Upper lobe of right lung (tissue), 1 donor: ENCODE results near the gene C18orf63. TPM values are rescaled to one million over a fixed set of nuclear protein-coding genes. Genes with fewer than 3 reads are reported as not detected.

Experiments
- ATAC-seq: fragments of 200-7000 bp; cut with Tn5 transposase; one replicate; pipeline ENCODE4 v1.9.1; 2020; ENCODE audit warnings: mild to moderate bottlenecking, moderate library complexity
- DNase-seq: peaks from one replicate; pipeline ENCODE4 v3.0.0-alpha.2; 2020
- H3K27ac ChIP-seq: fragments of 200-600 bp; one replicate; pipeline ENCODE4 v1.8.0; 2022
- H3K27me3 ChIP-seq: fragments of 200-600 bp; one replicate; pipeline ENCODE4 v1.8.0; 2022; ENCODE audit warnings: mild to moderate bottlenecking
- H3K36me3 ChIP-seq: fragments of 200-600 bp; one replicate; pipeline ENCODE4 v1.8.0; 2022
- H3K4me1 ChIP-seq: fragments of 200-600 bp; one replicate; pipeline ENCODE4 v1.8.0; 2022
- H3K4me3 ChIP-seq: fragments of 200-600 bp; one replicate; pipeline ENCODE4 v1.8.0; 2022; ENCODE audit warnings: mild to moderate bottlenecking
- H3K9me3 ChIP-seq: fragments of 200-600 bp; one replicate; pipeline ENCODE4 v1.8.0; 2022
- CTCF ChIP-seq: fragments of 200-600 bp; IDR thresholded peaks from one replicate; pipeline ENCODE4 v1.8.0; 2022; ENCODE audit warnings: antibody characterized with exemption
- intact Hi-C: fragments of 100-400 bp; cut with DNase I; formaldehyde crosslinking; loops from one replicate; pipeline ENCODE4 v1.11.0; 2022
- total RNA-seq: library from RNA; stranded (reverse); fragmentation: NEBNext Ultra II Directional; extraction: Animal tissue kit (Norgen Biotek cat#: 25700); gene quantifications from one replicate; pipeline ENCODE4 v1.2.1, GENCODE V29; 2021
- donor health status: DM: no; HTN: yes; CAD: no; lungs with severe emphysema.

The C18orf63 gene
- total RNA-seq, 1 donor from 2014 or later: 0.17 TPM

GRCh38 chr18:74381621-74382295, 66.1 kb downstream of the C18orf63 start:
- DNase-seq (no peak), ATAC-seq (no peak)
- TF ChIP-seq CTCF: no peak
- intact Hi-C loops: no loop called here
- no peak overlapping the region for H3K4me3 ChIP-seq
- H3K36me3 ChIP-seq: no peaks in the 10 kb centered on the region
- H3K27ac ChIP-seq: no peak overlapping the region
- peaks cover 8% of the 10 kb centered on the region for H3K4me1 ChIP-seq
- no peaks in the 10 kb centered on the region for H3K27me3 ChIP-seq
- no peaks in the 10 kb centered on the region for H3K9me3 ChIP-seq

DNA sequence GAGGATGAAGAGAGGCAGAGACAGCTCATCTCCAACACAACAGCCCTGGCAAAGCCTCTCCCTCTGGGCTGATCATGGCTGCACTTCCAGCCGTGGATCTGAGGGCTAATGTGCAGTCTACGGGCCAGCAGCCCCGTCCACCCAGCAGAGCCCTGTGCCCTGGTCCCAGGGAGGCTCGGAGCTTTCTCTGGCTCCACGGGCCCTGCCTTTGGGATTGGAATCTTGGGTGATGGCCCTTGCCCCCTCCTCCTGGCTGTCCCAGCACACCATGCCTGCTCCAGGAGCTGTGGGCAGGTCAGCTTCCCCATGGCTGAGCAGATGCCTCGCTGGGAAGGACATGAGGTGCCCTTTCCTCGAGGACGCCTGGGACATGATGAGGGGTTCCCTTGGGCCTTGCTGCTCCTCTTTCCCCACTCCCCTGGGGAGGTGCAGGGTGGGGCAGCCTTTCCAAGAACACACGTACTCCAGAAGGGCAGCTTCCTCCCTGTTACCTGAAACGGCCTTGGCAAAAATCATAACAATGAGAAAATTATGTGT, 66.9 kb downstream of the C18orf63 start:
- ATAC-seq: no peak
- no peak for DNase-seq
- H3K9me3 ChIP-seq: no peaks in the 10 kb centered on the region
- intact Hi-C loops: no loop called here
- H3K27me3 ChIP-seq: no peaks in the 10 kb centered on the region
- TF ChIP-seq CTCF: no peak
- H3K4me3 ChIP-seq: no peak overlapping the region
- no peak overlapping the region for H3K27ac ChIP-seq
- H3K36me3 ChIP-seq: no peaks in the 10 kb centered on the region
- peaks cover 8% of the 10 kb centered on the region for H3K4me1 ChIP-seq

DNA sequence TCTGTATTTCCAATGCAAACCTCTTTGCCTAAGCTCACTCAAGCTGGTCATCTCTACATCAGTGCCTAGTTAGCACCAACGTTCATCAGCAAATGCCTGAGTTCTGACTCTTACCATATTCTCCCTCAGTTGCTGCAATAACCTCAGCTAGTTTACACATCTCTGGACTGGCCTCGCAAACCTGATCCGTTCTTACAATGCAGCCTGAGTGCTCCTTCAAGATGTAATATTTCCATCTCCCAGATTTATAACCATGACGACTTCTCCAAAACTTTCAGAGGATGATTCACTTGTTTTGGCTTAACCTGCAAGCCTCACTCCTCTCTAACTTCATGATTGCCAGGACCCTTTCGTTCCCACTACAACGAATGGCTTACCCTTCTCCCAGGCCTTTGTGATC, 71.7 kb downstream of the C18orf63 start:
- H3K27me3 ChIP-seq: no peaks in the 10 kb centered on the region
- no peaks in the 10 kb centered on the region for H3K4me1 ChIP-seq
- H3K4me3 ChIP-seq: no peak overlapping the region
- no peaks in the 10 kb centered on the region for H3K9me3 ChIP-seq
- H3K36me3 ChIP-seq: no peaks in the 10 kb centered on the region
- H3K27ac ChIP-seq: no peak overlapping the region
- no peak for ATAC-seq
- no peak for TF ChIP-seq CTCF
- intact Hi-C loops: no loop called here
- DNase-seq: no peak

DNA sequence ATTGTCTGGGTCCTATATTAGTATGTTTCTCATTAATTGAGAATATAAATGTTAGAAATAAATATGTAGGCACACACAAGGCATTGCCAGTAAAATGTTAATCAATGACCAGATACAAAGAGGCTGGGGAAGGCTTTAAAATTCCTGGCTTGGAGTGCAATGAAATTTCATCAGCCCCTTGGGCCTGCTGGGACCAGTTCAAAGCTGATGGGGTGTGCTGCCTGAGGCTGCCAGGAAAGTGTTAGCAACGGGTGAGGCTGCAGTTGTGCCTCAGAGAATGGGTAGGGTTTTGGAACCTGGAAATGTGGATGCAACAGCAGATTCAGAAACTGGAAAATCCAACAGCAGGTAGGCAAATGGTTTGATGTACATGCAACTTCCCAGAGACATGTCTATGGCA, 72.6 kb downstream of the C18orf63 start:
- Histone ChIP-seq H3K4me3 (no peak overlapping the region), H3K4me1 (no peaks in the 10 kb centered on the region), H3K27ac (no peak overlapping the region), H3K9me3 (no peaks in the 10 kb centered on the region), H3K27me3 (no peaks in the 10 kb centered on the region), H3K36me3 (no peaks in the 10 kb centered on the region)
- no peak for TF ChIP-seq CTCF
- ATAC-seq (no peak), DNase-seq (no peak)
- intact Hi-C loops: no loop called here

DNA sequence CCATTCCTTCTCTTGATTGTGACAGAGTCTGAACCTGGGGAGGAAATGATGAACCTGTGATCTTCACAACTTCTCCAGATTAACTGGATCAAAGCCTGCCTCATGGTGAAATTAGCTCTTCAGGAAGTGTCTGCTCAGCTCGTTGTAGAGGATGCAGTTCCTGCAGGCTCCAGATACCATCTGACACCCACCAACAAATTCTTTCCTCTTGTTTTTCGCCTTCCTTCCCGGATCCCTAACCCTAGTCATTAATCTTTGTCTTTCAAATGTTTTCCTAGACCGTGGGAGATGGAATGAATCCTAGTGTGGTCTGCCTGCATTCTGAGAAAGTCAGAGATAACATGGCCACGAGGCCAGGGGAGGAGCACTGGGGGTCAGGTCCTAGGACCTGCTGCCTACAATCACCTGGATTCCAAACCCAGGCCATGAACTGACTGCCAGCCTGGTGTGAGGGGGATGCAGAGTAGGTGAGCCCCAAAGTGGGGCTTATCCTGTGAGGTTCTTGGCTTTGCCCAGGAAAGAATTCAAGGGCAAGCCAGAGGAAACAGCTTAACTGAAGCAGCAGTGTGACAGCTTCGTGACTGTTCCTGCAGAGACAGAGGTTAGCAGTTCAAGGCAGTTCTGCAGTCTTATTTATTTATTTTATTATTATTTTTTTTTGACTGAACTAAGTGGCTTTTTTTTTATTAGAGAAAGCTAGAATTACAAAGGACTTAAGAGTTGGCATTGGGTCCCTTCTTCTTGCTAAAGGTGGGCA, 73.7 kb downstream of the C18orf63 start:
- DNase-seq (no peak), ATAC-seq (no peak)
- H3K27me3 ChIP-seq: no peaks in the 10 kb centered on the region
- no peak overlapping the region for H3K4me3 ChIP-seq
- no peaks in the 10 kb centered on the region for H3K36me3 ChIP-seq
- no peak overlapping the region for H3K27ac ChIP-seq
- no peaks in the 10 kb centered on the region for H3K4me1 ChIP-seq
- H3K9me3 ChIP-seq: no peaks in the 10 kb centered on the region
- TF ChIP-seq CTCF: no peak
- intact Hi-C loops: no loop called here
